HepG2 (cell line): ENCODE data around the gene DDR1. TPM values are rescaled to one million over a fixed set of nuclear protein-coding genes. Genes with fewer than 3 reads are reported as not detected.

Experiments
- BCL6 ChIP-seq: IDR thresholded peaks from 2 replicates; pipeline ENCODE4 v1.6.1; 2016; ENCODE audit warnings: missing genetic modification reagents, missing compliant biosample characterization
- CENPX ChIP-seq: sonication (generic); formaldehyde crosslinking; IDR thresholded peaks from 2 replicates; pipeline ENCODE4 v1.9.0; 2021; ENCODE audit warnings: mild to moderate bottlenecking, missing genetic modification reagents, moderate library complexity
- CHCHD3 ChIP-seq: sonication (generic); formaldehyde crosslinking; IDR thresholded peaks from 2 replicates; pipeline ENCODE4 v1.8.0; 2022; ENCODE audit warnings: mild to moderate bottlenecking, missing genetic modification reagents, moderate library complexity
- FOXK1 ChIP-seq: sonication (generic); formaldehyde crosslinking; IDR thresholded peaks from 2 replicates; pipeline ENCODE4 v1.4.0; 2020; ENCODE audit warnings: low read depth, missing genetic modification reagents, borderline replicate concordance
- HDAC6 ChIP-seq: fragments of 200-600 bp; sonication (generic); IDR thresholded peaks from 2 replicates; pipeline ENCODE4 v1.7.0; 2017; ENCODE audit warnings: mild to moderate bottlenecking, antibody characterized with exemption, low read length, low read depth
- KDM3A ChIP-seq: IDR thresholded peaks from 2 replicates; pipeline ENCODE4 v1.6.1; 2018; ENCODE audit warnings: low read depth, missing compliant biosample characterization
- PHF20 ChIP-seq: sonication (generic); formaldehyde crosslinking; IDR thresholded peaks from 2 replicates; pipeline ENCODE4 v1.5.0; 2020; ENCODE audit warnings: mild to moderate bottlenecking, missing genetic modification reagents
- PHF5A ChIP-seq: IDR thresholded peaks from one replicate; pipeline ENCODE4 v1.6.1; 2018; ENCODE audit warnings: low read depth, missing genetic modification reagents; ENCODE audit not compliant: unreplicated experiment
- RFX1 ChIP-seq: fragments of 450-650 bp; IDR thresholded peaks from 2 replicates; pipeline ENCODE4 v1.6.1; 2017
- ZNF317 ChIP-seq: sonication (generic); formaldehyde crosslinking; IDR thresholded peaks from 2 replicates; pipeline ENCODE4 v1.5.0; 2020; ENCODE audit warnings: mild to moderate bottlenecking, missing genetic modification reagents
- ZNF782 ChIP-seq: sonication (generic); formaldehyde crosslinking; IDR thresholded peaks from 2 replicates; pipeline ENCODE4 v1.4.0; 2020; ENCODE audit warnings: missing genetic modification reagents, mild to moderate bottlenecking, borderline replicate concordance
- ZSCAN21 ChIP-seq: sonication (generic); formaldehyde crosslinking; IDR thresholded peaks from 2 replicates; pipeline ENCODE4 v1.8.0; 2022; ENCODE audit warnings: mild to moderate bottlenecking, missing genetic modification reagents, moderate library complexity, borderline replicate concordance
- polyA plus RNA-seq, 8 experiments: library from polyadenylated mRNA; depleted of rRNA in 3 of 8; stranded (reverse) in 7 of 8; unstranded in 1 of 8; fragments of >200 nt; fragmentation: Illumina TruSeq in 4 of 8; extraction: Trizol in 4 of 8; gene quantifications; 2 replicates each; pipeline versions ENCODE4 v1.2.1 to v1.2.3, GENCODE V29; 2011 to 2016; ENCODE audit warnings: low read depth in 4 of 8, missing spikeins in 1 of 8, mixed read lengths in 1 of 8; ENCODE audit not compliant: insufficient read depth in 1 of 8
- total RNA-seq, 5 experiments: library from RNA; depleted of rRNA; stranded (reverse); fragments of >200 nt; fragmentation: Illumina TruSeq; extraction: Trizol; gene quantifications; 2 replicates each; pipeline ENCODE4 v1.2.3, GENCODE V29; 2016; ENCODE audit warnings: low read depth in 1 of 5
- TF ChIP-seq, protein P1 (sequence below): sonication (generic); formaldehyde crosslinking; conservative IDR thresholded peaks from 2 replicates; pipeline ENCODE4 v1.4.0; 2020; ENCODE audit warnings: missing genetic modification reagents
- TF ChIP-seq, protein P2 (sequence below): sonication (generic); formaldehyde crosslinking; IDR thresholded peaks from 2 replicates; pipeline ENCODE4 v1.5.1; 2020; ENCODE audit warnings: mild to moderate bottlenecking, missing genetic modification reagents, moderate library complexity
- TF ChIP-seq, protein P3 (sequence below): fragments of 450-650 bp; IDR thresholded peaks from 2 replicates; pipeline ENCODE4 v1.6.1; 2016
- TF ChIP-seq, protein P4 (sequence below): sonication (generic); formaldehyde crosslinking; IDR thresholded peaks from 2 replicates; pipeline ENCODE4 v1.8.0; 2022; ENCODE audit warnings: missing genetic modification reagents, mild to moderate bottlenecking, moderate library complexity, borderline replicate concordance

The DDR1 gene
- total and polyA plus RNA-seq, 2 of the 13 experiments (the other 11 are each of a cell fraction or from before 2014, with no cell fraction given): 16.7 to 20.2 TPM

DNA sequence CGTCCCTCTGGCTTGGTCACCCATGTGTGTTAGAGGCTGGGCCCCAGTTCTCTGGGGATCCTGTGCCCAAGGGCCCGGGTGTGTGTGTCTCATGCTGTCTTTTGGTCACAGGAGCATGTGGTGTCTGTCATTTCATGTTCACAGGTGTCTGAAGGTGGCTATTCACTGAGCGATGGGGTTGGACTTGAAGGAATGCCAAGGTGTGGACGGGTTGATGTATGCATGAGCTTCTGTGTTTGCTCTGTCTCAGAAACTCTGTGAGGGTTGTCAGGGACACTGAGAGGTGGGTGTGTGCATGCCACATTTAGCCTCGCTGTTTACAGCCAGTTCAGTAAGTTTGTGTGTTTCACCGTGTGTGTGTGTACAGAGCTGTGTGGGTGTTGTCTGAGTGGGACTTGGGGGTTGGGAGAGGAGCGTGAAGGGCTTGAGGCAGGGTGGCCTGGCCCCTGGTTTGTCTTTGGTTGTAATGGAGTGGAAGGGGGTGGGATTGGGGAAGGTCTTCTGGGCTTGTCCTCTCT is 1.2 kb downstream of the DDR1 start (continued):
- TF ChIP-seq, protein P1, sequence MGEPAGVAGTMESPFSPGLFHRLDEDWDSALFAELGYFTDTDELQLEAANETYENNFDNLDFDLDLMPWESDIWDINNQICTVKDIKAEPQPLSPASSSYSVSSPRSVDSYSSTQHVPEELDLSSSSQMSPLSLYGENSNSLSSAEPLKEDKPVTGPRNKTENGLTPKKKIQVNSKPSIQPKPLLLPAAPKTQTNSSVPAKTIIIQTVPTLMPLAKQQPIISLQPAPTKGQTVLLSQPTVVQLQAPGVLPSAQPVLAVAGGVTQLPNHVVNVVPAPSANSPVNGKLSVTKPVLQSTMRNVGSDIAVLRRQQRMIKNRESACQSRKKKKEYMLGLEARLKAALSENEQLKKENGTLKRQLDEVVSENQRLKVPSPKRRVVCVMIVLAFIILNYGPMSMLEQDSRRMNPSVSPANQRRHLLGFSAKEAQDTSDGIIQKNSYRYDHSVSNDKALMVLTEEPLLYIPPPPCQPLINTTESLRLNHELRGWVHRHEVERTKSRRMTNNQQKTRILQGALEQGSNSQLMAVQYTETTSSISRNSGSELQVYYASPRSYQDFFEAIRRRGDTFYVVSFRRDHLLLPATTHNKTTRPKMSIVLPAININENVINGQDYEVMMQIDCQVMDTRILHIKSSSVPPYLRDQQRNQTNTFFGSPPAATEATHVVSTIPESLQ (CRISPR knock-in tag): no peak
- TF ChIP-seq, protein P2, sequence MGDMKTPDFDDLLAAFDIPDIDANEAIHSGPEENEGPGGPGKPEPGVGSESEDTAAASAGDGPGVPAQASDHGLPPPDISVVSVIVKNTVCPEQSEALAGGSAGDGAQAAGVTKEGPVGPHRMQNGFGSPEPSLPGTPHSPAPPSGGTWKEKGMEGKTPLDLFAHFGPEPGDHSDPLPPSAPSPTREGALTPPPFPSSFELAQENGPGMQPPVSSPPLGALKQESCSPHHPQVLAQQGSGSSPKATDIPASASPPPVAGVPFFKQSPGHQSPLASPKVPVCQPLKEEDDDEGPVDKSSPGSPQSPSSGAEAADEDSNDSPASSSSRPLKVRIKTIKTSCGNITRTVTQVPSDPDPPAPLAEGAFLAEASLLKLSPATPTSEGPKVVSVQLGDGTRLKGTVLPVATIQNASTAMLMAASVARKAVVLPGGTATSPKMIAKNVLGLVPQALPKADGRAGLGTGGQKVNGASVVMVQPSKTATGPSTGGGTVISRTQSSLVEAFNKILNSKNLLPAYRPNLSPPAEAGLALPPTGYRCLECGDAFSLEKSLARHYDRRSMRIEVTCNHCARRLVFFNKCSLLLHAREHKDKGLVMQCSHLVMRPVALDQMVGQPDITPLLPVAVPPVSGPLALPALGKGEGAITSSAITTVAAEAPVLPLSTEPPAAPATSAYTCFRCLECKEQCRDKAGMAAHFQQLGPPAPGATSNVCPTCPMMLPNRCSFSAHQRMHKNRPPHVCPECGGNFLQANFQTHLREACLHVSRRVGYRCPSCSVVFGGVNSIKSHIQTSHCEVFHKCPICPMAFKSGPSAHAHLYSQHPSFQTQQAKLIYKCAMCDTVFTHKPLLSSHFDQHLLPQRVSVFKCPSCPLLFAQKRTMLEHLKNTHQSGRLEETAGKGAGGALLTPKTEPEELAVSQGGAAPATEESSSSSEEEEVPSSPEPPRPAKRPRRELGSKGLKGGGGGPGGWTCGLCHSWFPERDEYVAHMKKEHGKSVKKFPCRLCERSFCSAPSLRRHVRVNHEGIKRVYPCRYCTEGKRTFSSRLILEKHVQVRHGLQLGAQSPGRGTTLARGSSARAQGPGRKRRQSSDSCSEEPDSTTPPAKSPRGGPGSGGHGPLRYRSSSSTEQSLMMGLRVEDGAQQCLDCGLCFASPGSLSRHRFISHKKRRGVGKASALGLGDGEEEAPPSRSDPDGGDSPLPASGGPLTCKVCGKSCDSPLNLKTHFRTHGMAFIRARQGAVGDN (CRISPR knock-in tag): peak; percentile 28; the same call in 1 of the 2 replicates
- TF ChIP-seq ZNF317 (CRISPR knock-in tag): peak; percentile 29; the same call in 1 of the 2 replicates
- no peak for TF ChIP-seq PHF5A (CRISPR knock-in tag)
- no peak for TF ChIP-seq HDAC6
- TF ChIP-seq CENPX (CRISPR knock-in tag): no peak
- TF ChIP-seq, protein P3, sequence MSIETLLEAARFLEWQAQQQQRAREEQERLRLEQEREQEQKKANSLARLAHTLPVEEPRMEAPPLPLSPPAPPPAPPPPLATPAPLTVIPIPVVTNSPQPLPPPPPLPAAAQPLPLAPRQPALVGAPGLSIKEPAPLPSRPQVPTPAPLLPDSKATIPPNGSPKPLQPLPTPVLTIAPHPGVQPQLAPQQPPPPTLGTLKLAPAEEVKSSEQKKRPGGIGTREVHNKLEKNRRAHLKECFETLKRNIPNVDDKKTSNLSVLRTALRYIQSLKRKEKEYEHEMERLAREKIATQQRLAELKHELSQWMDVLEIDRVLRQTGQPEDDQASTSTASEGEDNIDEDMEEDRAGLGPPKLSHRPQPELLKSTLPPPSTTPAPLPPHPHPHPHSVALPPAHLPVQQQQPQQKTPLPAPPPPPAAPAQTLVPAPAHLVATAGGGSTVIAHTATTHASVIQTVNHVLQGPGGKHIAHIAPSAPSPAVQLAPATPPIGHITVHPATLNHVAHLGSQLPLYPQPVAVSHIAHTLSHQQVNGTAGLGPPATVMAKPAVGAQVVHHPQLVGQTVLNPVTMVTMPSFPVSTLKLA: no peak
- TF ChIP-seq CHCHD3 (CRISPR knock-in tag): no peak
- no peak for TF ChIP-seq KDM3A
- no peak for TF ChIP-seq ZSCAN21 (CRISPR knock-in tag)
- TF ChIP-seq, protein P4, sequence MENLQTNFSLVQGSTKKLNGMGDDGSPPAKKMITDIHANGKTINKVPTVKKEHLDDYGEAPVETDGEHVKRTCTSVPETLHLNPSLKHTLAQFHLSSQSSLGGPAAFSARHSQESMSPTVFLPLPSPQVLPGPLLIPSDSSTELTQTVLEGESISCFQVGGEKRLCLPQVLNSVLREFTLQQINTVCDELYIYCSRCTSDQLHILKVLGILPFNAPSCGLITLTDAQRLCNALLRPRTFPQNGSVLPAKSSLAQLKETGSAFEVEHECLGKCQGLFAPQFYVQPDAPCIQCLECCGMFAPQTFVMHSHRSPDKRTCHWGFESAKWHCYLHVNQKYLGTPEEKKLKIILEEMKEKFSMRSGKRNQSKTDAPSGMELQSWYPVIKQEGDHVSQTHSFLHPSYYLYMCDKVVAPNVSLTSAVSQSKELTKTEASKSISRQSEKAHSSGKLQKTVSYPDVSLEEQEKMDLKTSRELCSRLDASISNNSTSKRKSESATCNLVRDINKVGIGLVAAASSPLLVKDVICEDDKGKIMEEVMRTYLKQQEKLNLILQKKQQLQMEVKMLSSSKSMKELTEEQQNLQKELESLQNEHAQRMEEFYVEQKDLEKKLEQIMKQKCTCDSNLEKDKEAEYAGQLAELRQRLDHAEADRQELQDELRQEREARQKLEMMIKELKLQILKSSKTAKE (CRISPR knock-in tag): no peak
- no peak for TF ChIP-seq ZNF782 (CRISPR knock-in tag)
- TF ChIP-seq FOXK1 (CRISPR knock-in tag): no peak
- TF ChIP-seq BCL6 (CRISPR knock-in tag): no peak
- TF ChIP-seq PHF20 (CRISPR knock-in tag): no peak
- TF ChIP-seq RFX1: no peak
